Activated CD8-positive, alpha-beta memory T cell treated with anti-CD3 and anti-CD28 coated beads for 48 hours (primary cell): ENCODE results near the gene BOK.

Experiments
- DNase-seq, 3 experiments: peaks; one replicate each; pipeline ENCODE4 v3.0.0-alpha.2; 2020; ENCODE audit warnings: low read depth in 2 of 3, low spot score in 2 of 3

BOK gene

GRCh38 chr2:241538838-241539615 is 19.5 kb upstream of the BOK start:
- no peak for DNase-seq

- DNase-seq, result no peak
Measured at GRCh38 chr2:241539616-241540374, 18.8 kb upstream of the BOK start.

GRCh38 chr2:241540401-241540770 is 18.2 kb upstream of the BOK start:
- DNase-seq, result no peak

- peak; percentile 44 to 68 (median 51) for DNase-seq
Measured at GRCh38 chr2:241540771-241541561, 17.6 kb upstream of the BOK start.

GRCh38 chr2:241541564-241542277 is 16.8 kb upstream of the BOK start:
- no peak for DNase-seq

GRCh38 chr2:241542278-241542605 is 16.3 kb upstream of the BOK start:
- DNase-seq, result no peak

- DNase-seq, result no peak
Measured at GRCh38 chr2:241545106-241545505, 13.4 kb upstream of the BOK start.

- no peak for DNase-seq
Measured at GRCh38 chr2:241545523-241546473, 12.7 kb upstream of the BOK start.

- no peak for DNase-seq
Measured at GRCh38 chr2:241546771-241547498, 11.6 kb upstream of the BOK start.

- DNase-seq, result no peak
Measured at GRCh38 chr2:241547781-241548450, 10.6 kb upstream of the BOK start.

GRCh38 chr2:241548451-241548835 is 10.1 kb upstream of the BOK start:
- no peak for DNase-seq

- no peak for DNase-seq
Measured at GRCh38 chr2:241550616-241551580, 7.6 kb upstream of the BOK start.

- no peak for DNase-seq
Measured at GRCh38 chr2:241551599-241551997, 6.9 kb upstream of the BOK start.

GRCh38 chr2:241551998-241552737 is 6.4 kb upstream of the BOK start:
- DNase-seq, result no peak

- DNase-seq, result no peak
Measured at GRCh38 chr2:241553512-241553830, 5.1 kb upstream of the BOK start.

GRCh38 chr2:241553981-241554380 is 4.6 kb upstream of the BOK start:
- DNase-seq, result no peak

GRCh38 chr2:241554610-241555322 is 3.8 kb upstream of the BOK start:
- no peak for DNase-seq
